ENCODE data around the gene DGKD. TPM values are rescaled to one million over a fixed set of nuclear protein-coding genes. Genes with fewer than 3 reads are reported as not detected.

Gene DGKD
- total RNA-seq, 1 donor from 2014 or later: 72.5 TPM

GRCh38 chr2:233356546-233357308, 2.4 kb downstream of the DGKD start:
- DNase-seq (ENCODE audit: extremely low spot score, unreplicated experiment): no peak
- no peak for TF ChIP-seq CTCF (conservative IDR thresholded peaks at IDR 0.05)
- peaks cover 30% of the 10 kb centered on the region for H3K4me1 Mint-ChIP-seq (ENCODE audit: unreplicated experiment)
- peaks cover 24% of the 10 kb centered on the region for H3K36me3 Mint-ChIP-seq
- peak overlapping the region; percentile 90 for H3K4me3 Mint-ChIP-seq
- H3K27ac Mint-ChIP-seq: peak overlapping the region; percentile 32
- H3K27me3 Mint-ChIP-seq: peaks cover 43% of the 10 kb centered on the region
- H3K9me3 Mint-ChIP-seq: no peaks in the 10 kb centered on the region

GRCh38 chr2:233358335-233358734, 4.0 kb downstream of the DGKD start:
- Mint-ChIP-seq H3K4me1 (ENCODE audit: unreplicated experiment) (peaks cover 30% of the 10 kb centered on the region), H3K9me3 (no peaks in the 10 kb centered on the region), H3K27me3 (peaks cover 37% of the 10 kb centered on the region), H3K4me3 (peak overlapping the region; percentile 56), H3K36me3 (peaks cover 24% of the 10 kb centered on the region), H3K27ac (no peak overlapping the region)
- DNase-seq (ENCODE audit: extremely low spot score, unreplicated experiment): no peak
- TF ChIP-seq CTCF (conservative IDR thresholded peaks at IDR 0.05): no peak

- H3K4me1 Mint-ChIP-seq (ENCODE audit: unreplicated experiment): peaks cover 24% of the 10 kb centered on the region
- no peak for TF ChIP-seq CTCF (conservative IDR thresholded peaks at IDR 0.05)
- H3K36me3 Mint-ChIP-seq: peaks cover 23% of the 10 kb centered on the region
- H3K9me3 Mint-ChIP-seq: no peaks in the 10 kb centered on the region
- no peak overlapping the region for H3K27ac Mint-ChIP-seq
- peaks cover 32% of the 10 kb centered on the region for H3K27me3 Mint-ChIP-seq
- no peak for DNase-seq (ENCODE audit: extremely low spot score, unreplicated experiment)
- H3K4me3 Mint-ChIP-seq: no peak overlapping the region
These were observed 4.7 kb downstream of the DGKD start for GRCh38 chr2:233358947-233359346.

DNA sequence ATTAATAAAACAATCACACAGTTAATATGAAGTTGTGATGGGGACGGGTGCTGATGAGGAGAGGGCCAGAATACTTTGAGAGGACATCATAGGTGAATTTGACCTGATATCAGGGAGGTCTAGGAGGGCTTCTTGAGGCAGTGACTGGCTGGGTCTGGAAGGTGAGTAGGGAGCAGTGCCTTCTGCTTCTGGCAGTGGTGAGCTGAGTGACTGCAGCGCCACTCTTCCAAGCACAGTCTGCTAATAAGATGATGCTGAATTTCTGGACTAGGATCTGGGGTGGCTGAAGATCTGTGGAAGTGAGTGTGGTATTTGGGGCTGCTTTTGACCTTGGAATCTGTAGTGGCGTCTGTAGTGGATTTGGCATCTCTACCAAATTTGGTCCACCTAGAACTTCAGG, 5.5 kb downstream of the DGKD start:
- Mint-ChIP-seq H3K27ac (no peak overlapping the region), H3K27me3 (peaks cover 31% of the 10 kb centered on the region), H3K9me3 (peaks cover 4% of the 10 kb centered on the region), H3K4me1 (ENCODE audit: unreplicated experiment) (peaks cover 22% of the 10 kb centered on the region), H3K36me3 (peaks cover 22% of the 10 kb centered on the region), H3K4me3 (no peak overlapping the region)
- DNase-seq (ENCODE audit: extremely low spot score, unreplicated experiment): no peak
- TF ChIP-seq CTCF (conservative IDR thresholded peaks at IDR 0.05): no peak

GRCh38 chr2:233360771-233361176, 6.5 kb downstream of the DGKD start:
- peaks cover 4% of the 10 kb centered on the region for H3K9me3 Mint-ChIP-seq
- H3K36me3 Mint-ChIP-seq: peaks cover 22% of the 10 kb centered on the region
- H3K27ac Mint-ChIP-seq: no peak overlapping the region
- peaks cover 24% of the 10 kb centered on the region for H3K27me3 Mint-ChIP-seq
- no peak for DNase-seq (ENCODE audit: extremely low spot score, unreplicated experiment)
- no peak for TF ChIP-seq CTCF (conservative IDR thresholded peaks at IDR 0.05)
- H3K4me3 Mint-ChIP-seq: no peak overlapping the region
- peaks cover 22% of the 10 kb centered on the region for H3K4me1 Mint-ChIP-seq (ENCODE audit: unreplicated experiment)
